OCI-LY3 (cell line): ENCODE results near the gene WWTR1.

Source experiments
- H2AFZ ChIP-seq: fragments of 200-600, 300-600 bp; shearing (Covaris generic); 2 replicates; pipeline ENCODE4 v1.6.0; 2014; ENCODE audit warnings: antibody characterized with exemption, low read depth, low read length
- H3K27ac ChIP-seq: fragments of 200-600, 300-600 bp; sonication (generic); 2 replicates; pipeline ENCODE4 v1.5.1; 2014; ENCODE audit warnings: mild to moderate bottlenecking, low read length, moderate library complexity, mixed read lengths
- H3K27me3 ChIP-seq: fragments of 200-600, 300-600 bp; sonication (generic); 2 replicates; pipeline ENCODE4 v1.6.1; 2014; ENCODE audit warnings: low read depth, low read length, mixed read lengths
- H3K36me3 ChIP-seq: fragments of 200-600, 300-600 bp; sonication (generic); replicated peaks from 2 replicates; pipeline ENCODE3; 2014; ENCODE audit warnings: low read depth, low read length, mixed read lengths
- H3K4me1 ChIP-seq: fragments of 300-600, 200-600 bp; sonication (generic); 2 replicates; pipeline ENCODE4 v1.6.1; 2014; ENCODE audit warnings: low read length, mixed read lengths
- H3K4me2 ChIP-seq: fragments of 200-600, 300-600 bp; sonication (generic); 2 replicates; pipeline ENCODE4 v1.6.1; 2014; ENCODE audit warnings: low read length, mixed read lengths
- H3K4me3 ChIP-seq: fragments of 300-600, 200-600 bp; sonication (generic); 2 replicates; pipeline ENCODE4 v1.5.1; 2014; ENCODE audit warnings: antibody characterized with exemption, mild to moderate bottlenecking, low read length, moderate library complexity
- H3K79me2 ChIP-seq: fragments of 300-600, 200-600 bp; shearing (Covaris generic); 2 replicates; pipeline ENCODE4 v1.6.1; 2014; ENCODE audit warnings: mild to moderate bottlenecking, low read length, mixed read lengths
- H3K9ac ChIP-seq: fragments of 300-600, 200-600 bp; shearing (Covaris generic); 2 replicates; pipeline ENCODE4 v1.6.0; 2014; ENCODE audit warnings: mild to moderate bottlenecking, low read length, moderate library complexity
- H3K9me3 ChIP-seq: fragments of 200-600, 300-600 bp; shearing (Covaris generic); 2 replicates; pipeline ENCODE4 v1.6.1; 2014; ENCODE audit warnings: low read length, mixed read lengths; ENCODE audit not compliant: insufficient read depth
- H4K20me1 ChIP-seq: fragments of 200-600, 300-600 bp; sonication (generic); 2 replicates; pipeline ENCODE4 v1.6.1; 2016; ENCODE audit warnings: low read length, mixed read lengths; ENCODE audit not compliant: insufficient read depth
- EZH2phosphoT487 ChIP-seq: fragments of 200-600 bp; shearing (Covaris generic); IDR thresholded peaks from 2 replicates; pipeline ENCODE4 v1.6.1; 2018; ENCODE audit warnings: antibody characterized with exemption, mixed run types, low read depth
- TF ChIP-seq, protein P1 (sequence below): fragments of 200-600, 300-600 bp; sonication (generic); IDR thresholded peaks from 2 replicates; pipeline ENCODE4 v1.5.1; 2014; ENCODE audit warnings: antibody characterized with exemption, low read length, low read depth

WWTR1 gene

DNA sequence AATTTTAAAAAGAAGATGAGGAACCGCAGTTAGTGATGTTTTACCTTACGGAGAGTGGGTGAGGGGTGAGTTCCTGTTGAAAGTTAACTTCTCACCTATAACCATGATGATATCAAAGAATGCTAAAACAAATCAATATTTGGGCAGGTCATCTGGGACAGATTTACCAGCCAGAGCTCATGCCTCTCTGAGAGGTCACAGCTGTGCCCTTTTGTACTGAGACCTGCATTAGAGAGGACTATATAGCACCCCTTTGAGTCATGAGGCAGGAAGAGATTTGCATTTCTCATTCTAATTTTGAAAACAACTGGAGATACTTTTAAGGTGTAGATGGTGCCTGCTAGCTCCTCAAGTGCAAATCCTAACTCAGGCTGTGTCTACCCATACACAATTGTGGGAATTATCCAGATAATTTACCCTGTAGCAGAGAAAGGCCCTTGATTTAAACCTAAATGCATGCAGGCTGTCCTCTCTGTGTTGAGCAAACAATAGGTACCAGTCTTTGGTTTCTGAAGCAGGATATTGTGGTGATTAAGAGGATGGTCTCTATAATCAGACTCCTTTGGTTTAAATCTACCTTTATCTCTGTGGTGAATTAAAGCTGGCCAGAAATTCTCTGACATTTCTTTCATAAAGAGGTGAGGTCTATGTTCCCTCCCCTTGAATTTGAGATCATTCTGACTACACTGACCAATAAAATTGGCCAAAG is 189.2 kb downstream of the WWTR1 start:
- H3K9ac ChIP-seq: no peak overlapping the region
- H3K4me3 ChIP-seq: 0 out of 2 replicates have a peak overlapping the region, but pooled peaks have one; percentile 16
- no peak overlapping the region for H3K27ac ChIP-seq
- peaks cover 9% of the 10 kb centered on the region for H3K4me1 ChIP-seq
- peak overlapping the region; percentile 44 for H3K4me2 ChIP-seq
- no peaks in the 10 kb centered on the region for H3K27me3 ChIP-seq
- TF ChIP-seq EZH2phosphoT487: no peak
- TF ChIP-seq, protein P1, sequence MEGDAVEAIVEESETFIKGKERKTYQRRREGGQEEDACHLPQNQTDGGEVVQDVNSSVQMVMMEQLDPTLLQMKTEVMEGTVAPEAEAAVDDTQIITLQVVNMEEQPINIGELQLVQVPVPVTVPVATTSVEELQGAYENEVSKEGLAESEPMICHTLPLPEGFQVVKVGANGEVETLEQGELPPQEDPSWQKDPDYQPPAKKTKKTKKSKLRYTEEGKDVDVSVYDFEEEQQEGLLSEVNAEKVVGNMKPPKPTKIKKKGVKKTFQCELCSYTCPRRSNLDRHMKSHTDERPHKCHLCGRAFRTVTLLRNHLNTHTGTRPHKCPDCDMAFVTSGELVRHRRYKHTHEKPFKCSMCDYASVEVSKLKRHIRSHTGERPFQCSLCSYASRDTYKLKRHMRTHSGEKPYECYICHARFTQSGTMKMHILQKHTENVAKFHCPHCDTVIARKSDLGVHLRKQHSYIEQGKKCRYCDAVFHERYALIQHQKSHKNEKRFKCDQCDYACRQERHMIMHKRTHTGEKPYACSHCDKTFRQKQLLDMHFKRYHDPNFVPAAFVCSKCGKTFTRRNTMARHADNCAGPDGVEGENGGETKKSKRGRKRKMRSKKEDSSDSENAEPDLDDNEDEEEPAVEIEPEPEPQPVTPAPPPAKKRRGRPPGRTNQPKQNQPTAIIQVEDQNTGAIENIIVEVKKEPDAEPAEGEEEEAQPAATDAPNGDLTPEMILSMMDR: no peak
- no peaks in the 10 kb centered on the region for H3K79me2 ChIP-seq
- no peaks in the 10 kb centered on the region for H4K20me1 ChIP-seq
- H2AFZ ChIP-seq: peak overlapping the region; percentile 60; the same call in 1 of the 2 replicates
- H3K9me3 ChIP-seq: no peaks in the 10 kb centered on the region
- no peaks in the 10 kb centered on the region for H3K36me3 ChIP-seq
